Activated naive CD4-positive, alpha-beta T cell treated with anti-CD3 and anti-CD28 coated beads, Interleukin-2, amount 10 ng/mL, durations not matched to agents 7 days and 5 days (primary cell): ENCODE measurements around the gene NPLOC4.
"Not testable (repeated sequence)": the region's sequence is repeated elsewhere in the genome, so short reads cannot be mapped to it uniquely, and the experiment has no call there.

Experiments used
- CTCF ChIA-PET: fragments of 350-600 bp; sonication (Branson Sonifier 250); formaldehyde crosslinking; loops from one replicate; lab custom pipeline; 2021; ENCODE audit warnings: antibody characterized with exemption; lab: Charles Lee
- DNase-seq: peaks from one replicate; pipeline ENCODE4 v3.0.0-alpha.2; 2020
- H3K27ac Mint-ChIP-seq: one replicate; pipeline ENCODE4 v1.8.0; 2021; ENCODE audit warnings: mild to moderate bottlenecking, moderate library complexity, mixed read lengths
- H3K27me3 Mint-ChIP-seq: one replicate; pipeline ENCODE4 v1.8.0; 2021; ENCODE audit warnings: mild to moderate bottlenecking, mixed read lengths
- H3K36me3 Mint-ChIP-seq: one replicate; pipeline ENCODE4 v1.8.0; 2021; ENCODE audit warnings: mixed read lengths
- H3K4me1 Mint-ChIP-seq: one replicate; pipeline ENCODE4 v1.8.0; 2021; ENCODE audit warnings: mixed read lengths
- H3K4me3 Mint-ChIP-seq: one replicate; pipeline ENCODE4 v1.8.0; 2021; ENCODE audit warnings: mild to moderate bottlenecking, moderate library complexity, mixed read lengths
- H3K9me3 Mint-ChIP-seq: one replicate; pipeline ENCODE4 v1.8.0; 2021; ENCODE audit warnings: mixed read lengths

Gene NPLOC4

DNA sequence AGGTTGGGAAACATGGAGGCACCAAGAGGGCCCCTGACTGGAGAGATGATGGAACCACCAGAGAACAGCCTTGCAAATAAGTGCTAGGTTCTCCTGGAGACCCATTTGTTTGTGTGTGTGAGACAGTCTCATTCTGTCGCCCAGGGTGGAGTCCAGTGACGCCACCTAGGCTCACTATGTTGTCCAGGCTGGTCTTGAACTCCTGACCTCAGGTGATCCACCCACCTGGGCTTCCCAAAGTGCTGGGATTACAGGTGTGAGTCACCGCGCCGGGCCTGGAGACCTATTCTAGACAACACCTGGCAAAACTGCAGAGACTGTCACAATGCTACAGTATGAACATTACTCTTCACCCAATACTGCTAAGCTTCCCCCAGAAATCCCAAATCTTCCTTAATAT lies 1.5 kb downstream of the NPLOC4 start:
- Mint-ChIP-seq H3K4me3 (peak overlapping the region; percentile 89), H3K4me1 (peaks cover 21% of the 10 kb centered on the region), H3K9me3 (no peaks in the 10 kb centered on the region), H3K36me3 (peaks cover 9% of the 10 kb centered on the region), H3K27me3 (peaks cover 4% of the 10 kb centered on the region), H3K27ac (no peak overlapping the region)
- no peak for DNase-seq
- CTCF ChIA-PET: no interaction called here

DNA sequence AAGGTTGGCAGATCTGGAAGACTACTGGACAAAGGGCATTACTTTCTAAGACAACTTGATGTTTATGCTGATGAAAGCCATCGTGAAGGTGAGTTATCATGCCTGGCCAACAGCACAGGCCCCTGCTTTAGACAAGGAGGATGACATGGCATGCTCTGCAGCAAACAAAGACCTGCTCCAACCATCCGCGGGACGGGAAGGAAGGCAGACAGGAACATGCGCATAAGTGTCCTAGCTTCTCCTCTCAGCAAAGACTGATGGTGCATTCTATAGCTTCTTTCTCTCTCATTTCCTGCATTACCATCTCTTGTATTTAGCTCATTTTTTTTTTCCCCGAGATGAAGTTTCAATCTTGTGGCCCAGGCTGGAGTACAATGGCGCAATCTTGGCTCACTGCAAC lies 5.4 kb downstream of the NPLOC4 start:
- no peak for DNase-seq
- Mint-ChIP-seq H3K36me3 (peaks cover 25% of the 10 kb centered on the region), H3K27ac (peak overlapping the region; percentile 49), H3K9me3 (no peaks in the 10 kb centered on the region), H3K4me1 (peaks cover 19% of the 10 kb centered on the region), H3K27me3 (no peaks in the 10 kb centered on the region), H3K4me3 (no peak overlapping the region)
- CTCF ChIA-PET: no interaction called here

DNA sequence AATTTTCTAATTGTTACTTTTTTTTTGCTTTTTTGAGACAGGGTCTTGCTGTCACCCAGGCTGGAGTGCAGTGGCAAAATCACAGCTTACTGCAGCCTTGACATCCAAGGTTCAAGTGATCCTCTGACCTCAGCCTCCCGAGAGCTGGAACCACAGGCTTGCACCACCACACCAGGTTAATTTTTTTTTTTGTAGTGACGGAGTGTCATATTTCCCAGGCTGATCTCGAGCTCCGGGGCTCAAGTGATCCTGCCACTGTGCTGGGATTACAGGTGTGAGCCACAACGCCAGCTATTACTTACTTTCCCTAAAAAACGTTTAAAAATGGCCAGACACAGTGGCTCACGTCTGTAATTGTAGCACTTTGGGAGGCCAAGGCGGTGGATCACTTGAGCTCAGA lies 6.6 kb downstream of the NPLOC4 start:
- Mint-ChIP-seq H3K4me1 (peaks cover 7% of the 10 kb centered on the region), H3K27ac (no peak overlapping the region), H3K9me3 (no peaks in the 10 kb centered on the region), H3K4me3 (no peak overlapping the region), H3K27me3 (no peaks in the 10 kb centered on the region), H3K36me3 (peaks cover 30% of the 10 kb centered on the region)
- no peak for DNase-seq
- CTCF ChIA-PET: no interaction called here

DNA sequence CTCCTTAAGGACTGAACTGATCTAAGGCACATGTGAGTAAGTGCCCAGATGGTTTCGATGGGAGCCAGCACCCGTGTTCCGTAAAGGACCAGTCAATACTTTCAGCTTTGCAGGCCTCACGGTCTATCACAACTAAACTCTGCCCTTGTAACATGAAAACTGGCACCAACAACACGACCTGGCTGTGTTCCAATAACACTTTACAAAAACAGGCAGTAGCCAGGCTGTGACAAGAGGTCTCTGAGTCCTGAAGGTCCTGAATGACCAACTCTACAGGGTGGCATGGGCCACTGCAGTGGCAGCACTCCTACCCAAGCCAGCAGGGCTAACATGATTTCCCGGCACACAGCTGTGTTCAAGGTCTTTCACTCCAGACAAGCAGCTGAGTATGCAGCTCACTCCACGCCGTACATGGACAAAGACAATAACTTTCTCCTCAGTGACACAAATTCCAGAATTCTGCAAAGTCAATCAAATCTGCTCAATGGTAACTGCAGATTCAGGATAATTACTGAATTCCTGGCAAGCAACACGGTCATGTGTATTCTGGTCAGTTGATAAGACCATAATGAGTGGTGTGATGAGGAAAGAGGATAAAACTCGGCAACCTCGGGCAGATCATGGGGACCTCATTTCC lies 15.3 kb downstream of the NPLOC4 start:
- H3K36me3 Mint-ChIP-seq: peaks cover 55% of the 10 kb centered on the region
- H3K27ac Mint-ChIP-seq: no peak overlapping the region
- no peaks in the 10 kb centered on the region for H3K9me3 Mint-ChIP-seq
- H3K4me3 Mint-ChIP-seq: no peak overlapping the region
- no peak for DNase-seq
- no peaks in the 10 kb centered on the region for H3K4me1 Mint-ChIP-seq
- CTCF ChIA-PET: no interaction called here
- H3K27me3 Mint-ChIP-seq: no peaks in the 10 kb centered on the region

DNA sequence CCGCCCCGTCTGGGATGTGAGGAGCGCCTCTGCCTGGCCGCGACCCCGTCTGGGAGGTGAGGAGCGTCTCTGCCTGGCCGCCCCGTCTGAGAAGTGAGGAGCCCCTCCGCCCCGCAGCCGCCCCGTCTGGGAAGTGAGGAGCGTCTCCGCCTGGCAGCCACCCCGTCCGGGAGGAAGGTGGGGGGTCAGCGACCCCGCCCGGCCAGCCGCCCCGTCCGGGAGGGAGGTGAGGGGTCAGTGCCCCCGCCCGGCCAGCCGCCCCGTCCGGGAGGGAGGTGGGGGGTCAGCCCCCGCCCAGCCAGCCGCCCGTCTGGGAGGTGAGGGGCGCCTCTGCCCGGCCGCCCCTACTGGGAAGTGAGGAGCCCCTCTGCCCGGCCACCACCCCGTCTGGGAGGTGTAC lies 18.6 kb downstream of the NPLOC4 start:
- DNase-seq, H3K4me3 Mint-ChIP-seq, H3K9me3 Mint-ChIP-seq, H3K27me3 Mint-ChIP-seq, CTCF ChIA-PET, H3K27ac Mint-ChIP-seq: not testable (repeated sequence)
- peaks cover 17% of the 10 kb centered on the region for H3K4me1 Mint-ChIP-seq
- H3K36me3 Mint-ChIP-seq: peaks cover 53% of the 10 kb centered on the region

DNA sequence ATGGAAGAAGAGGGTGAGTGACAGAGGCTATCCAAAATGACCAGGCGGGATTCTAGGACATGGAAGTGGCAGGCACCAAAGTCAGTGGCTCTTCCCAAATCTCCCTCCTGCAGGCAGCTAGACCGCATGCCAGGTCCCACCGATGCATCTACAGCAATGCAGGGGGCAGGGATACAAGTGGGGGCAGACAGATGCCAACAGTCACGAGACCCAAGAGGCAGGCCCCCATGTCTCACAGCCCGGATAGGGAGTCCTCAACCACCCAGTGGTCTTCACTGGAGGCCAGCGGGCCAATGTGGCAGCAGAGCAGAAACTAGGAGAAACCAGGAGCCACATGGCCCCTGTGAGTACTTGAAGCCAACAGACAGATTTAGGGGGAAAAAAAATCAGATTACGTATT lies 20.0 kb downstream of the NPLOC4 start:
- DNase-seq: no peak
- H3K4me1 Mint-ChIP-seq: peaks cover 17% of the 10 kb centered on the region
- H3K36me3 Mint-ChIP-seq: peaks cover 59% of the 10 kb centered on the region
- no peaks in the 10 kb centered on the region for H3K27me3 Mint-ChIP-seq
- CTCF ChIA-PET: no interaction called here
- no peak overlapping the region for H3K4me3 Mint-ChIP-seq
- no peaks in the 10 kb centered on the region for H3K9me3 Mint-ChIP-seq
- H3K27ac Mint-ChIP-seq: no peak overlapping the region

DNA sequence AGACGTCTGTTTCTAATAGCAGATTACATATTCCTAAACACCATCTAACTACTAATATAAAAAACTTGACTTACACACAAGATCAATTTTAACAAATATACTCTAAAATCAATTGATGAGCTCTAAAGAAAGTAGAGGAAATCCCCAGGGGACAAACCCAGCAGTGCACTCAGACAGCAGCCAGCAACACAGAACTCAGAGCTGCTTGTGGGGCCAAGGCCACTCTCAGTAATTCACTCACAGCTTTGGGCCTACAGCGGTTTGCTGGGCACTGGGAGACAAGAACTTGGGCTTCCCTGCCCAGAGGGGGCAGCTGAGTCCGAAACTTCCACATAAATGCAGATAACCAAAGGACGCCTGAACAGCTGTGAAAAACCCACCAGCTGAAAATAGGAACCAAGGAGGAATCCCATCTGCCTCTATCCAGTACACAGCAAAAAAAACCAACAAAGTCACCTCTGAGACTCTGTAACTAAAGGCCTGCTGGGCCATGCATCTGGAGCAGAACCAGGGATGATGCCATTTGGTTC lies 21.4 kb downstream of the NPLOC4 start:
- DNase-seq: no peak
- Mint-ChIP-seq H3K4me1 (peaks cover 17% of the 10 kb centered on the region), H3K36me3 (peaks cover 45% of the 10 kb centered on the region), H3K27me3 (no peaks in the 10 kb centered on the region), H3K27ac (no peak overlapping the region), H3K4me3 (no peak overlapping the region), H3K9me3 (no peaks in the 10 kb centered on the region)
- CTCF ChIA-PET: interaction anchor here (1.4 kb wide), 1 partner anchor 14 kb away, joined by 11 read pairs; no protein-coding TSS in a partner anchor

DNA sequence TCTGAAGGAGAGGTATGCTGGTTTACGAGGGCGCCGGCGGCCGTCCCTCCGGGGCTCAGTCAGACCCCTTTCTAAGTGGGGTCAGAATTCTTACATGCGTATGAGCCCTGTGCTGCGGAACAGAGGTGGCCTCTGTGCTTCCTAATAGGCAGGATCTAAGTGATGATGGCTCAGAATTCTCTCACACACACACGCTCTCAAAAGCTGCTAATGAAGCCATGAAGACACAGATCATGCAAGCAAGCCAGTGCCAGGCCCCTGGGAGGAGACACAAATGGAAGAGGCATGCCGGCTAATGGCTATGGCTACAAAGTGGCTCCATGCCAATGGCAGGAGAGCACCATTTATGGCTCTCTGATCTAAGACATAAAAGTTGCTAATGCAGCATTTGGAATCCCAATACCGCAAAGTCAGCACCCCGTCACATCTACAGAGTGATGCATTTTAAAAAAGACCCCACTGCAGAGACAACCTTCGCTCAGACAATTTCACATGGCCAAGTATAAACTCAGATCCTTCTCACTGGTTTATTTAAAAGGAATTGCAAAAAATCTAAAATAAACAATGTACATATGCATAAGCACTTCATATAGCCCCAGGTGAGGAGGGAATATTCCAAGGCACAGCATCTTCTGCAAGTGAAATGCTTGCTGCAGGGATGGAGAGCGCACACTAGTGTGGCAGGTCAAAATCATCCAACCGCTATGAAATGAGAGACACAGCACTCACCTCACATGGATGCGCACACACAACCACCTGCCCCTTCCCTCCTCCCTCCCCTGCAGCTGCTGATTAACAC lies 24.5 kb downstream of the NPLOC4 start:
- peaks cover 46% of the 10 kb centered on the region for H3K36me3 Mint-ChIP-seq
- CTCF ChIA-PET: no interaction called here
- H3K4me3 Mint-ChIP-seq: no peak overlapping the region

DNA sequence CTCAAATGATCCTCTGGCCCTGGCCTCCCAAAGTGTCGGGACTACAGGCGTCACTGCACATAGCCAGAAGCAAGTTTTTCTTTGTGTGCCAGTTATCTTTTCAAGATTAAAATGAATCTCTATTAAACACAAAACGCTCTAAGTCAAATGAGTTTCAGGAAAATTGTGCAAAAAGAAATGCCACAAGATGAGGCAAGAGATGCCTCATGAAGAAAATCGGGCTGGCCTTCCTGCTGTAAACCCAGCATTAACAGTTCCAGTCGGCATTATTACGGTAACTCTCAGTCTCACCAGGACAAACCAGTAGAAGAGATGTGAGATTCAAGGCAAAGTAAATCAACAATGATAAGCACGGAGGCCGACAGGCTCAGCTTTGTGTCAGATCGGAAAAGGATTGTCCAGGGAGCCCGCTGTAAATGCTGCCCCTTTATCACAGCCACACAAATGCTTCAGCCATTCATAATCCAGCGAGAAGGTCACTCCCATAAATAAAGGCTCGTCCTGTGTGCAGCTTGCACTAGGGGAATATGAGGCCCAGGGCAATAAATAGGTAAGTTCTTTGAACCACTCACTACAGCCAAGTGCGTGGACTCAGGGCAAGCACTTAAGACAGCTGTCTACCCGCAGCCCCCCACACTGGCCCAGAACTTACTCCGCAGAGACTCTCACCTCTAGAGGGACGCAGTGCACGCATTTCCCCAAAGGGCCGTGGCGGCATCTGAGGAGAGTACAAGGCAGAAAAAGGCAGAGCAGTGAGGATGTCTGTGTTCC lies 27.2 kb downstream of the NPLOC4 start:
- no peak overlapping the region for H3K27ac Mint-ChIP-seq
- no peaks in the 10 kb centered on the region for H3K27me3 Mint-ChIP-seq
- no peaks in the 10 kb centered on the region for H3K9me3 Mint-ChIP-seq
- H3K4me3 Mint-ChIP-seq: no peak overlapping the region
- DNase-seq: no peak
- CTCF ChIA-PET: no interaction called here
- peaks cover 6% of the 10 kb centered on the region for H3K4me1 Mint-ChIP-seq
- peaks cover 41% of the 10 kb centered on the region for H3K36me3 Mint-ChIP-seq

More for the DNA sequence above, 24.5 kb downstream of the NPLOC4 start:
- DNase-seq: no peak
- Mint-ChIP-seq H3K27me3 (no peaks in the 10 kb centered on the region), H3K9me3 (no peaks in the 10 kb centered on the region), H3K27ac (no peak overlapping the region), H3K4me1 (peaks cover 17% of the 10 kb centered on the region)

DNA sequence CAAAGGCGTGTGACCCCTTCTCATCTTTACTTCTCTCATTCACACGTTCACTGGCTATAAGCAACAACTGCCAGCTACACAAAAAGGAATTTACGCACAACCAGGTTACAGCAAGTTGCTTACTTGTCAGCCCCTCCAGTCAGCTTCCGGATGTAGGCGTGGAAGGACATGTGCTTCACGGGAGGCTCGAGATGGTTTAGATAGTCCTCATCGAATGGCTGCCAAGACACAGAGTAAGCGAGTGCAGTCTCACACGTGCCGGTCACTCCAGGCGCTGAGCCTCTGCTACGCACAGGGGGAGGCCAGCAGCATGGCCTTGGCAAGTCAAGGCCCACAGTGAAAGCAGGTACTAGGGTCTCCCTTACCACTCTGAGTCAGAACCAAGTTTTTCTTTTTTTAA lies 28.3 kb downstream of the NPLOC4 start:
- no peaks in the 10 kb centered on the region for H3K9me3 Mint-ChIP-seq
- CTCF ChIA-PET: no interaction called here
- no peak overlapping the region for H3K27ac Mint-ChIP-seq
- no peak overlapping the region for H3K4me3 Mint-ChIP-seq
- no peaks in the 10 kb centered on the region for H3K27me3 Mint-ChIP-seq
- DNase-seq: no peak
- peaks cover 43% of the 10 kb centered on the region for H3K36me3 Mint-ChIP-seq
- H3K4me1 Mint-ChIP-seq: no peaks in the 10 kb centered on the region

DNA sequence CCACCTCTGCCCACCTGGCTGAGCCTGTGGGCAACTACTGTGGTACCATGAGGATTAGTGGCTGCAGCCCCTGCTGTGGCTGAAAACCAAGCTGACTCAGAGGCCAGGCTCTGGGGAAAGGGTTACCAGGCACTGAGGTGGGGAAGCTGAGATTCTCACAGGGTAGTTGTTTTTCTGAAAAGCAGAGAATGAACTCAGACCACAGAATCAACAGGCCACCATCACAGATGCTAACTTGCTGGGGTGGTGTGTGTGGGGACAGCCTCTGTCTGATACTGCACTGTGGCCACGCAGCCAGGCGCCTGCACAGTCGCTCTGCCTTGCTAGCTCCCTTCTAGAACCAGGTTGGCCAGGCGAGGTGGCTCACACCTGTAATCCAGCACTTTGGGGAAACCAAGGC lies 28.8 kb downstream of the NPLOC4 start:
- no peak for DNase-seq

DNA sequence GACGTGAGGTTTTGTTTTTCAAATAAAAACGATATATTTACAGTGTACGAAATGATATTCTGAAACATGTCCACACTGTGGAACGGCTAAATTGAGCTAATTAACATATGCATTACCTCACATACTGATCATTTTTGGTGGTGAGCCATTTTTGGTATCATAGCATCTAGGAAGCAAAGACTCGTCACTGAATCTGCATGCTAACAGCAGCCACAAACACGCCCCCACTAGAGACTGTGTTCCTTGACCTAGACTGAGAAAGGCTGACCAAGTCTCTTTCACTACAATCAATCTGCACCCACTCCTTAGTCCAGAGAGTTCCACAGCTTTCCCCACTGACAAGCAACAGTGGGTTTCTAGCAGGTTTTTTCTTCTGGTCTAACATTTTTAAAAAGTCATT lies 29.5 kb downstream of the NPLOC4 start:
- Mint-ChIP-seq H3K4me1 (no peaks in the 10 kb centered on the region), H3K27ac (no peak overlapping the region), H3K36me3 (peaks cover 35% of the 10 kb centered on the region), H3K4me3 (no peak overlapping the region), H3K9me3 (no peaks in the 10 kb centered on the region), H3K27me3 (no peaks in the 10 kb centered on the region)
- CTCF ChIA-PET: interaction anchor here (0.6 kb wide), 1 partner anchor 203 kb away, joined by 3 read pairs; no protein-coding TSS in a partner anchor
- no peak for DNase-seq

More for the DNA sequence above, 28.8 kb downstream of the NPLOC4 start:
- Mint-ChIP-seq H3K27me3 (no peaks in the 10 kb centered on the region), H3K27ac (no peak overlapping the region), H3K4me3 (no peak overlapping the region), H3K4me1 (no peaks in the 10 kb centered on the region), H3K36me3 (peaks cover 38% of the 10 kb centered on the region), H3K9me3 (no peaks in the 10 kb centered on the region)
- CTCF ChIA-PET: no interaction called here

DNA sequence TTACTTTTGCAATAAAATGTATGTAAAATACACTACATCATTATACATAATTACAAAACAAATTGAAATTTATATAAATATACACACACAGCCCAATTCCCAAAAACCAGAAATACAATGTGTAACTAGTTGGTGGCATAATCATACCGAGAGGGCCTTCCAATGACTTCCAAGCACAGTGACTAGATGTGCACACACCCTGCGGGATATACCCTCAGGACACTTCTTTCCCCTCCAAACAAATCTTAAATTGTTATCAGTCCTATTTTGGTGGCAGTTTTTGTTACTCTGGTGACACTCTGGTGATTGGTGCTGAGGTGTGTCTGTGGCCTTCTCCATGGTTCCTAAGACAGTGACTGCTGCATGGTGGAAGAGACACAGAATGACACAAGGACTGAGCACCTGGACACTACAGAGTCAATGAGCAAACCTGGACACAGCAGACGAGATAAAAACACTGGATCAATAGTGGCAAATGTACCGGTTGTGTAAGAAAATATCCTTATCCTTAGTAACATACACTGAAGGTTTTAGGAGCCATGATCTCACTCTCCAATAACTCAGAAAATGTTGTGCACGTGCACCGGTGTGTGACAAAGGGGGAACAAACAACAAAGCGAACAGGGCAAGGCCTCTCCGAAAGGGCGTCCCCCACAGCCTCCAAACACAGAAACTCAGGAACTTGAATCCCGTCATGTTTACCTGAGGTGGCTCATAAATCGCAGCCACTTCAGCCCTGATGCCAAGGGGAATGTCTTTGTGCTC lies 32.9 kb downstream of the NPLOC4 start:
- Mint-ChIP-seq H3K27ac (peak overlapping the region; percentile 25), H3K27me3 (no peaks in the 10 kb centered on the region), H3K36me3 (peaks cover 42% of the 10 kb centered on the region), H3K4me1 (peaks cover 3% of the 10 kb centered on the region), H3K4me3 (no peak overlapping the region), H3K9me3 (no peaks in the 10 kb centered on the region)
- DNase-seq: no peak
- CTCF ChIA-PET: interaction anchor here (0.7 kb wide), 1 partner anchor 52 kb away, joined by 3 read pairs; the partner anchor contains the start of gene FAAP100
